Measurements from ENCODE around the gene KIAA1217. TPM values are rescaled to one million over a fixed set of nuclear protein-coding genes. Genes with fewer than 3 reads are reported as not detected.

The KIAA1217 gene
- total and polyA plus RNA-seq, 9 of the 15 experiments (the other 6 are each of a cell fraction or from before 2014, with no cell fraction given): 0.04 TPM; not detected in 8

- no TSS peak for BruUV-seq (replicated peaks)
- Histone ChIP-seq H2AFZ (ENCODE audit: low read depth, low read length) (no peak overlapping the region), H3K4me1 (replicated peaks in 1 of 2; ENCODE audit: control insufficient read depth in 2 of 2, insufficient read depth in 2 of 2, low read length in 2 of 2) (no peaks in the 10 kb centered on the region), H3K9me1 (ENCODE audit: control insufficient read depth, insufficient read depth, low read length) (no peaks in the 10 kb centered on the region), H3K9me3 (replicated peaks; ENCODE audit: control insufficient read depth, insufficient read depth, low read depth, low read length) (no peaks in the 10 kb centered on the region), H3K36me3 (ENCODE audit: control insufficient read depth, insufficient read depth, low read length) (no peaks in the 10 kb centered on the region), H3K4me3 (no peak overlapping the region), H3K79me2 (ENCODE audit: control insufficient read depth, insufficient read depth, low read length) (no peaks in the 10 kb centered on the region), H3K9ac (ENCODE audit: insufficient read depth in 1 of 2, low read depth in 2 of 2, low read length in 2 of 2) (no peak overlapping the region), H4K20me1 (replicated peaks; ENCODE audit: control insufficient read depth, insufficient read depth, low read length) (no peaks in the 10 kb centered on the region), H3K27ac (ENCODE audit: extremely low read depth, low read depth, low read length) (no peak overlapping the region), H3K4me2 (ENCODE audit: insufficient read depth, low read length) (no peak overlapping the region), H3K27me3 (ENCODE audit: control insufficient read depth in 2 of 2, insufficient read depth in 2 of 2, low read length in 2 of 2) (peaks cover 0 to 4% of the 10 kb centered on the region in 2 experiments; a peak in 1 of 5 replicates)
- ChIA-PET POLR2A (no interaction called here), CTCF (ENCODE audit: low intra/inter-chr PET ratio) (no interaction called here)
- DNase-seq (ENCODE audit: extremely low read depth in 1 of 4, low spot score in 3 of 4): no peak
- in situ Hi-C loops (cut with MboI) (no loop called here), intact Hi-C loops (cut with micrococcal nuclease) (no loop called here)
- FAIRE-seq: no peak
- no peak for ATAC-seq
- WGBS (ENCODE audit: insufficient coverage, low coverage, missing lambda C conversion rate): 0% methylated on average over 3 of the region's 3 CpGs
- TF ChIP-seq CHD4 (IDR thresholded peaks at IDR 0.05; ENCODE audit: insufficient read depth, insufficient replicate concordance, low read depth, low read length, poor library complexity, severe bottlenecking) (no peak), TRIM28 (IDR thresholded peaks at IDR 0.05) (no peak), ZNF124 (CRISPR knock-in tag; IDR thresholded peaks at IDR 0.05) (no peak), CGGBP1 (CRISPR knock-in tag; IDR thresholded peaks at IDR 0.05) (no peak), RAD51 (IDR thresholded peaks at IDR 0.05; ENCODE audit: borderline replicate concordance, low read depth) (no peak), ATF6 (CRISPR knock-in tag; IDR thresholded peaks at IDR 0.05) (no peak), ELF2 (CRISPR knock-in tag; IDR thresholded peaks at IDR 0.05) (no peak), CBFB (CRISPR knock-in tag; IDR thresholded peaks at IDR 0.05) (no peak), MAZ (CRISPR knock-in tag; conservative IDR thresholded peaks at IDR 0.05 in 1 of 2, IDR thresholded peaks at IDR 0.05 in 1 of 2) (no peak), HMGXB4 (CRISPR knock-in tag; IDR thresholded peaks at IDR 0.05) (no peak), SP2 (IDR thresholded peaks at IDR 0.05; ENCODE audit: extremely low read depth, low read depth, low read length, poor library complexity, severe bottlenecking) (no peak), ILF3 (IDR thresholded peaks at IDR 0.05; ENCODE audit: borderline replicate concordance) (no peak), ZC3H11A (IDR thresholded peaks at IDR 0.05; ENCODE audit: low read depth, low read length) (no peak), ETV6 (IDR thresholded peaks at IDR 0.05; ENCODE audit: borderline replicate concordance in 1 of 2, low read depth in 2 of 2, low read length in 1 of 2) (no peak), ETV6 (CRISPR knock-in tag; IDR thresholded peaks at IDR 0.05; ENCODE audit: borderline replicate concordance) (no peak)
These were observed 140.6 kb downstream of the KIAA1217 start for GRCh38 chr10:24349379-24350001.
